Stimulated activated naive CD8-positive, alpha-beta T cell treated with anti-CD3 and anti-CD28 coated beads, Interleukin-15, Interleukin-2, amounts not matched to agents 100 ng/mL and 50 ng/mL, for 24 hours (primary cell): ENCODE measurements around the gene CRYGS.
"Not testable (repeated sequence)": the region's sequence is repeated elsewhere in the genome, so short reads cannot be mapped to it uniquely, and the experiment has no call there.

Experiments used
- H3K27ac Mint-ChIP-seq: one replicate; pipeline ENCODE4 v1.8.0; 2021; ENCODE audit warnings: mild to moderate bottlenecking, mixed read lengths
- H3K27me3 Mint-ChIP-seq: one replicate; pipeline ENCODE4 v1.8.0; 2021; ENCODE audit warnings: mixed read lengths
- H3K36me3 Mint-ChIP-seq: one replicate; pipeline ENCODE4 v1.8.0; 2021; ENCODE audit warnings: low read depth, mixed read lengths
- H3K4me1 Mint-ChIP-seq: one replicate; pipeline ENCODE4 v1.8.0; 2021; ENCODE audit warnings: low read depth, mixed read lengths
- H3K4me3 Mint-ChIP-seq: one replicate; pipeline ENCODE4 v1.8.0; 2021; ENCODE audit warnings: mild to moderate bottlenecking, mixed read lengths
- H3K9me3 Mint-ChIP-seq: one replicate; pipeline ENCODE4 v1.8.0; 2021; ENCODE audit warnings: mixed read lengths

The CRYGS gene

DNA sequence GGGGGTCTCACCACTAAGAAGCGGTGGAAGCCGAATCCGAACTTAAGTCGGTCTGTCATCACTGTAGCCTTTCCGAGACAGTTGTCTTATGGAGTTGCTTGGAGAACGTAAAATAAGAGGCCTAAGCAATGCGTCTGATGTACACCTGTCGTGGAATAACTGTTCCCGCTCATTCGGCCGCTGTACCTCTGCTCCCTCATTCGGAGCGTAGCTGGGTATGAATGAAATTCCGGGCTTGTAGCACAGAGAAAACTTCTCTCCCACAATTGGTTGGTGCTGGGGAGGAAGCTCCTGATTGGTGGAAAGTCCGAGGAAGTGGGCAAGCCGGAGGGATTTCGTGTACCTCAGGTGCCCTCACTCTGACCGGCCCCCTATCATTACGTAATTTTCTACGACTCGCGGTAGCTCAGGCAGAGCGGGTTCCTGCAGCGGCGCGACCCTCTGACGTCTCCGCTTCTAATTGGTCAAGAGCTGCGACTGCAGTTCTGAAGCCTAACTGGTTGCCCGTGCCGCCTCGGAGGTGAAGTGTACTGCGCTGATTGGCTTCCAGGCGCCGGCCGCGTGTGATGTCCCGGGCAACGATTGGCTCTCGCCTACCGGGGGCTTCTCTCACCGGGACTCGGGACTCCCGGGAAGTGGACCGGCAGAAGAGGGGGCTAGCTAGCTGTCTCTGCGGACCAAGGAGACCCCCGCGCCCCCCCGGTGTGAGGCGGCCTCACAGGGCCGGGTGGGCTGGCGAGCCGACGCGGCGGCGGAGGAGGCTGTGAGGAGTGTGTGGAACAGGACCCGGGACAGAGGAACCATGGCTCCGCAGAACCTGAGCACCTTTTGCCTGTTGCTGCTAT, 26.1 kb upstream of the CRYGS start, which contains the start of gene DNAJB11:
TSS of gene DNAJB11 (plus strand) at position 625 of the 845 bp plus-strand sequence. CDS start at position 803, 178 bp downstream.
- peaks cover 72% of the 10 kb centered on the region for H3K4me1 Mint-ChIP-seq
- no peaks in the 10 kb centered on the region for H3K9me3 Mint-ChIP-seq
- H3K27ac Mint-ChIP-seq, result peak within 1 kb of the TSS; percentile 94
- H3K36me3 Mint-ChIP-seq, result peaks cover 36% of the 10 kb centered on the region
- peak within 1 kb of the TSS; percentile 99 for H3K4me3 Mint-ChIP-seq
- no peaks in the 10 kb centered on the region for H3K27me3 Mint-ChIP-seq

DNA sequence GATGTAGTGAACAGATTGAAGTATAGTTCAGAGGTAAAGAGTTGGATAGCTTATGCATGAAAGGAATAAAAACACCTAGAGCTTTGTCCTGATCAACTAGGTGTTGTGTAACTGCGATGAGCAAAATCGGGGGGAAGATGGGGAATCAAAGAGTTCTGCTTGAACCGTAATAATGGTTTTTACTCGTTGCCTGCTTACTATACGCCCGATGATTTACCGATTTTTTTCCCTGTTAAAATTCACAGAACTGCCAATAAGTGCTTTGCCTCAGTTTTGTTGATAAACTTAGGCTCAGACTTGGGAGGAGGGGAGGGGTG, 25.6 kb upstream of the CRYGS start:
- Mint-ChIP-seq H3K36me3 (peaks cover 33% of the 10 kb centered on the region), H3K9me3 (no peaks in the 10 kb centered on the region), H3K27ac (peak overlapping the region; percentile 94), H3K4me1 (peaks cover 71% of the 10 kb centered on the region), H3K27me3 (no peaks in the 10 kb centered on the region), H3K4me3 (peak overlapping the region; percentile 99)

DNA sequence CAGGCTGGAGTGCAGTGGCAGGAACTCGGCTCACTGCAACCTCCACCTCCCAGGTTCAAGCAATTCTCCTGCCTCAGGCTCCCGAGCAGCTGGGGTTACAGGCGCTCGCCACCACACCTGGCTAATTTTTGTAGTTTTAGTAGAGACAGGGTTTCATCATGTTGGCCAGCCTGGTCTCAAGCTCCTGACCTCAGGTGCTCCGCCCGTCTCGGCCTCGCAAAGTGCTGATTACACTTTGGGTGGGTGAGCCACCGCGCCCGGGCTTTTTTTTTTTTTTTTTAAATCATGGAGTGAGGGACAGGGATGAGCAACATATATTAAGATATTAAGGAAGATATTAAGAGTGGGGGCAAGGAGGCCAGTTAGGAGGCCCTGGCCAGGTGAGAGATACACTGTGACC, 25.2 kb upstream of the CRYGS start:
- Mint-ChIP-seq H3K27ac (peak overlapping the region; percentile 94), H3K36me3 (peaks cover 34% of the 10 kb centered on the region), H3K4me3 (peak overlapping the region; percentile 99), H3K4me1 (peaks cover 71% of the 10 kb centered on the region)
- not testable (repeated sequence) for H3K9me3 Mint-ChIP-seq, H3K27me3 Mint-ChIP-seq

DNA sequence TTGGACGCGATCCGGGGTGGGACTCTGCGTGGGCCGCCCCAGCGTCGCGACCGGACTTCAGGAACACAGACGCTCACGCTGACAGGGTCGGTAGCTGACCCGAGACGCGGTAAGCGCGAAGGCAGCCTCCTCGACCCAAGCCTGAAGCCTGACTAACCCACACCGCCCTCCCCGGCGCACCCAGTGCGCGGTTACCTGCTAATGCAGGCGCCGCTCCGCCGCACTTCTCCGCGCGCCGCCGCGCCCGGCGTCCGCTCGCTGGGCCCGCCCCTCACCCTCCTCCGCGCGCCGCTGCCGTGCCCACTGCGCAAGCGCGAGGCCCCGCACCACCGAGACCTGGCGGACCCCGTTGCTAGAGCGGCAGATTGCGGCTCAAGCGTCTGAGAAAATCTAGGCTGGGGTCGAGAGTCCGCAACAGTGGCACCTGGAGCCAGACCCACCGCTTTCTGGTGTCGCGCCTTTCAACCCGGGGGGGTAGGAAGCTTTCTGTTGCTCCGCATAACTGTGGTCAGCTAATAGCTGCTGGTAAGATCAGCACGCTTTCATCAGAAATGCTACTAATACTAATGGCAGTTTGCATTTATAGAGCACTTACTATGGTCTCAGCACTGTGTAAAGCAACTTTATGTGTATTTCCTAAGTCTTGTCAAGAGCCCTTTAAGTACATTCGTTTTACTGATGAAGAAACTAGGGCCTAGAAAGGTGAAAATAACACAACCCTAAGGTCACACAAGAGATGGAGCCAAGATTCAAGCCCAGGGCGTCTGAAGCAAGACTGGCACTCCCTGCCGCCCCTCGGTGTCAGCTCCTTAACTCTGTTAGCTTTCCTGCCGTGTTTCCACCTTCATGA, 23.1 kb upstream of the CRYGS start, which contains the start of gene TBCCD1:
TSS of gene TBCCD1 (minus strand) at position 268 of the 850 bp plus-strand sequence. CDS start 3,010 bp downstream, outside the sequence.
- H3K4me1 Mint-ChIP-seq, result peaks cover 69% of the 10 kb centered on the region
- H3K36me3 Mint-ChIP-seq, result peaks cover 34% of the 10 kb centered on the region
- no peaks in the 10 kb centered on the region for H3K27me3 Mint-ChIP-seq
- no peaks in the 10 kb centered on the region for H3K9me3 Mint-ChIP-seq
- H3K27ac Mint-ChIP-seq, result peak within 1 kb of the TSS; percentile 88
- peak within 1 kb of the TSS; percentile 99 for H3K4me3 Mint-ChIP-seq

DNA sequence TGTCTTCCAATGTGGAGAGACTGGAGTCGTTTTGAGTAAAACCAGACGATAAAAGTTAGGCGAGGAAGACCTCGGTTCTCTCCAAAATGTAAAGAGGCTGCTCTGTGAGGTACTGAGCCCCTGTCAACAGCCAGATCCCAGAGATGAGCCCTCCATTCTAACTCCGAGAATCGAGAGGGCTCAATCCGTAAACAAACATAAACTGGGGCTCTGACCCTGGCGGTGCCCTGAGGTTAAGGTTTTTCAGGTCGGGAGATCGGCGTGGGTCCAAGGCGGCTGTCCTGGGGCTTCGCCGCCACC, 22.5 kb upstream of the CRYGS start:
- Mint-ChIP-seq H3K27me3 (no peaks in the 10 kb centered on the region), H3K36me3 (peaks cover 36% of the 10 kb centered on the region), H3K4me1 (peaks cover 70% of the 10 kb centered on the region), H3K9me3 (no peaks in the 10 kb centered on the region), H3K27ac (peak overlapping the region; percentile 88), H3K4me3 (peak overlapping the region; percentile 99)

DNA sequence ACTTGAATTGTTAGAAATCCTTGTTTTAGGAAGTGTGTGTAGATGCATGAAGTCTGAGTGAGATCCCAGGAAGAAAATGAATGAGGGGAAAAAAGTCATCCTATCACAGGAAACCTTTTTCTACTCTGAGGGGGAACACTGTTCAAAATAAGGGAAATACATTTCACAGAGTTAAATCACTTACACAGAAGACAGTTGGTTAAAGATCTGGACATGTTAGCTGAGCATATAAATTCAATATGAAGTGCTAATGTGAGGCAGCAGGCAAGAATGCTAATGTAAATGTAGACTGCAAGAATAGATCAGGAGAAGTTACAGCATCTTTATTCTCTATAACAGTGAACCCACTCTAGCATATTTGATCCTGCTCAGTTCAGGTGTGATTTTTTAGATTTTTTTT, 20.4 kb upstream of the CRYGS start:
- Mint-ChIP-seq H3K4me1 (peaks cover 74% of the 10 kb centered on the region), H3K4me3 (no peak overlapping the region), H3K36me3 (peaks cover 42% of the 10 kb centered on the region), H3K27me3 (no peaks in the 10 kb centered on the region), H3K9me3 (no peaks in the 10 kb centered on the region), H3K27ac (no peak overlapping the region)

DNA sequence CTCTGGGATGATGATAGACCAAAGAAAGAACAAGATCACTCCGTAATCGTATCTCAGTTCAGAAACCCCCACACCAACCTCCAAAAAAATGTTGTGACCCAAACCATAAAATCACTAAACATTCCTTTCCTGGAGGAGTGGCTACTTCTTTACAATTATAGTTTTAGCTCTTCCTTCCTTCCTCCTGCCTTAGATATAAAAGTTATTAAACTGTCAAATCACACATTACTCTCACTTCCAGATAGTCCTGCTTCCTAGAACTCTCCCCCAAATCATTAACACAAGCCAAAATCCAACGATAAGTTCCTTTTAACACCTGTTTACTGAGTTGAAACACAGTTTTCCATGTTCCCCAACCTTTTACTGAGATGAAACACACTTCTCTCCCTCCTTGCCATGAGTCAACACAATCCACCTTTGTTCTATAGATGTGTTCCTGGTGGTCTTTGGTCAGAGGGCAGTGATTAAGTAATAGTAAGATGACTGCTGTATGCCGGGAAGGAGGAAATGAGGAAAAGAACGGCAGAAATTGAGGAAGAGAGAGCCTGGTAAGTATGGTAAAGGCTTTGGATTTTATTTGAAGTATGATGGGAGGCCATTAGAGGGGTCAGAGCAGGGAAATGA, 8.3 kb upstream of the CRYGS start:
- no peaks in the 10 kb centered on the region for H3K4me1 Mint-ChIP-seq
- no peaks in the 10 kb centered on the region for H3K27me3 Mint-ChIP-seq
- H3K27ac Mint-ChIP-seq, result no peak overlapping the region
- no peaks in the 10 kb centered on the region for H3K9me3 Mint-ChIP-seq
- H3K36me3 Mint-ChIP-seq, result peaks cover 69% of the 10 kb centered on the region
- no peak overlapping the region for H3K4me3 Mint-ChIP-seq

DNA sequence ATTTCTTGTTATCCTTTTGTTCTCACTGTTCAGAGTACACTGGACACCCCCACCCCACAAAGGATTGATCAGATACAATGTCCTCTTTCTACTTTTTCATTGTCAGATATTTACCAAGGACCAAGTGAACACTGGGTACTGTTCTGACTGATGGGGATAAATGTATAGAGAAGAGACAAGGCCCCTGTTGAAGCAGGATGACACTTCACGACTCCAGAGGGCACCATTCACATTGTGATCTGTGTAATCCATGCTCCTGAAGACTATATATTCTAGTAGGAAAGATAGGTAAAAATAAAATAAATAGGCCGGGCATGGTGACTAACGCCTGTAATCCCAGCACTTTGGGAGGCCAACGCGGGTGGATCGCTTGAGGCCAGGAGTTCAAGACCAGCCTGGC, 7.2 kb upstream of the CRYGS start:
- no peak overlapping the region for H3K4me3 Mint-ChIP-seq
- no peaks in the 10 kb centered on the region for H3K9me3 Mint-ChIP-seq
- peaks cover 64% of the 10 kb centered on the region for H3K36me3 Mint-ChIP-seq
- H3K27me3 Mint-ChIP-seq, result no peaks in the 10 kb centered on the region
- H3K4me1 Mint-ChIP-seq, result no peaks in the 10 kb centered on the region
- no peak overlapping the region for H3K27ac Mint-ChIP-seq

DNA sequence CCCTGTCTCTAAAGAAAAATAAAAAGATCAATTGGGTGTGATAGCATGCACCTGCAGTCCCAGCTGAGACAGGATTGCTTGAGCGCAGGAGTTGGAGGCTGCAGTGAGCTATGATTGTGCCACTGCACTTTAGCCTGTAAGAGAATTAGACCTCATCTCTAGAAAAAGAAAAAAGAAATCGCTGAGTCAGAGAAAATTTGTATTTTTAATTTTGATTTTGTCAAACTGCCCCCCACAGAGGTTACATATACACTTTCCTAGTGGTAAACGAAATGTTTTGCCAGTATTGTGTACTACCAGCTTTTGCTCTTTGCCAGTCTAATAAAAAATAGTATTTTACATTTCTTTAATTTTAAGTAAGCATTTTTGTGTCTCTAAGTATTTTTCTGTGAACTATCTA, 5.3 kb upstream of the CRYGS start:
- H3K36me3 Mint-ChIP-seq, result peaks cover 55% of the 10 kb centered on the region
- H3K9me3 Mint-ChIP-seq, result no peaks in the 10 kb centered on the region
- no peak overlapping the region for H3K27ac Mint-ChIP-seq

DNA sequence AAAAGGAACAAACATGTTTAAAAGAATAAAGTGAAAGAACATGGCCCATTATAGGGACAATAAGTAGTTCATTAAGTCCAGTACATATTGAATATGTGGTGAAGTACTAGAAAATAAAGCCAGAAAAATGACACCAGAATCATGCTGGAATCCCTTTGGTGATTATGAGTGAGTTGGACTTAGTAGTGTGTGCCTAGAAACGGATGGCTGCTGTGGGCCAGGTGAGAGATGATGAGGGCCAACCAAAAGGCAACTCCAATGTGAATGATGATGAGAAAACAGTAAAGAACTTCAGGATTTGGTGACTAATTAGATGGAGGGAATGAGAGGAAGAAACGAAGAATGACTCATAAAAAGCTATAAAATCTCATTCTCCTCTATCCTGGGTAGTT, 3.3 kb downstream of the CRYGS start:
- H3K27ac Mint-ChIP-seq, result peak overlapping the region; percentile 63
- H3K4me1 Mint-ChIP-seq, result peaks cover 58% of the 10 kb centered on the region
- H3K4me3 Mint-ChIP-seq, result no peak overlapping the region
- H3K27me3 Mint-ChIP-seq, result no peaks in the 10 kb centered on the region
- peaks cover 18% of the 10 kb centered on the region for H3K36me3 Mint-ChIP-seq
- no peaks in the 10 kb centered on the region for H3K9me3 Mint-ChIP-seq

More for the DNA sequence above, 5.3 kb upstream of the CRYGS start:
- Mint-ChIP-seq H3K4me1 (no peaks in the 10 kb centered on the region), H3K4me3 (no peak overlapping the region), H3K27me3 (no peaks in the 10 kb centered on the region)

DNA sequence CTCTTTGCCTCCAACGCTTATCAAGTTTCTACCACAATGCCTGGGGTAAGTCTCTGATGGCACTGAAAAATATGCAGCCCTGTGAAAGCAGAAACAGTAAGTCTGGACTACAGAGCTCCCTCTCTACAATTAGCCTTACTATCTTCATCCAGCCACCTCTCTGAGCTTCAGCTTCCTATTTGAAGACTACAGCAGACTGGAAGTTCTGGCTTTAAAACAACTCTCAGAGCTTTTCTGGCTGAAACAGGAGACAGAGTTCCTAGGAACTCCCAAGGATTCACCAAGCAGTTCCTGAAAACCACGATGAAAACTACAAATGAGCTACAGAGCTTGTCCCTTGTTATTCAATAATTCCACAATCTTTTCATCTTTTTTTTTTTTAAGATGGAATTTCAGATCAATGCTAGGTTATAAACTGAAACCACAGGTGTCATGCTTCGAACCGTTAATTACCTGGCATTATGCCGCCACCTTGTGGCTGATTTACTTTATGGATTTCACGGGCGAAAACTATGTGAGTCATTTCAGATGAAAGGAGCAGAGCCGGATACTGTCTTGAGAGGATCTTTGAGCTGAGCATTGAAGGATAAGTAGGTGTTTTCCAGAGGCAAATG, 3.9 kb downstream of the CRYGS start:
- Mint-ChIP-seq H3K4me1 (peaks cover 63% of the 10 kb centered on the region), H3K27me3 (no peaks in the 10 kb centered on the region), H3K4me3 (no peak overlapping the region), H3K27ac (peak overlapping the region; percentile 63), H3K9me3 (no peaks in the 10 kb centered on the region), H3K36me3 (peaks cover 18% of the 10 kb centered on the region)

DNA sequence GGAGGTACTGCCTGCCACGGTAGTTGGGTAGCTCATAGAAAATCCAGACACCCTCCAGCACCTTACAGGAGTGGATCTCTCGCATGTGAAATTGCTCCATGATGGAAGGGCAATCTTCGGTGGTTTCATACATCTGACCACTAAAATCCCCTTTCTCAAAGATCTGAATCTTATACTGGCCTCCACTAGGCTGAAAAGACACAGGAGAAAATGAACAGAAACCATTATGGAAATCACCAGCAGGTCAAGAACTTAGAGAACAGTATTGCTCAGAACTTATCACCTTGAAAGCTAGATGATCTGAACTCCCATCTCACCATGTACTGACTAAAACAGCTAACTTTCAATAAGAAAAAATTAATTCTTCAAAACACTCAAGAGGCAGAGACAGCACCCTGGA, 5.4 kb downstream of the CRYGS start:
- H3K4me3 Mint-ChIP-seq, result no peak overlapping the region
- H3K4me1 Mint-ChIP-seq, result peaks cover 78% of the 10 kb centered on the region
- peak overlapping the region; percentile 96 for H3K27ac Mint-ChIP-seq
- no peaks in the 10 kb centered on the region for H3K9me3 Mint-ChIP-seq
- peaks cover 9% of the 10 kb centered on the region for H3K36me3 Mint-ChIP-seq
- H3K27me3 Mint-ChIP-seq, result no peaks in the 10 kb centered on the region

DNA sequence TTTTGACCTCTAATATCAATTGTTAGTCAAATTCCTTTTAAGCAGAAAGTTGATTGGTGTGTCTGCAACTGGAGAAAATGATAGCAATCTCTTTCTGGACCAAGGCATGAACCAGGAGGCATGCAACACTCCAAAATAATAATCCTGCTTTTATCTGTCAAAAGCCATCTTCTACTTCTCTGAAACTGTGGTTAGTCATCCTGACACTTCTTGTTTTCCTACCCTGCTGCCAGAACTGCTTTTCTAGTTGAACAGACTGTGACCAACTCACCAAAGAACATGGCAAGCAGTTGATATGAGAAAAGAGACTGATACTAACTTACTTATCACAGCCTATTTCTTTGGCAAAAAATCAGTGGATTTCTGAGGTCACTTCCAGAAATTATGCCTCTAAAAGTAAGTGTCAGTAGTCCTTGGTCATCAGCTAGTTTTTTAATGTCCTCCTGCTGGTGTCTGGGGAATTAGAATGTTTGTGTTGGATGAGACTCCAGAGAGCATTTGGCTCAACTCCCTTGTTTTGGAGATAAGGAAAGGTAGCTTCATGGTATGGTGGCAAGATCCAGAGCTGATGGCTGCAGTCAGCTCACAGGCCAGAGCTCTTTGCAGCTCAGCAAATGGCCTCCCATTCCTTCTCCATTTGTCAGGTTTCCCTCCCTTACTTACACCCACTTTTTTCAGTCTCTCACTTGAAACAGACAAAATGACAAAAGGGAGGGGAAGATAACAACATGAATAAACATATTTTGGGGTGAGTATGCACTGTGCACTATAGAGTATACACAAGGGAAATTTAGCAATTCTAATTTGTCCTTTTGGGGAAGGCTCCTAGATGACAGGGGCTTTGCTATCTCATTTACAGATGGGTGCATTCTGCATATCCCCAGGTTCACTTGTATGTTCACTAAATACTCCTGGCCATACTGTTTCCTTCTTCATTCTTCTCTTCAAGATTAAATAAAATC, 7.0 kb downstream of the CRYGS start:
- H3K4me3 Mint-ChIP-seq, result peak overlapping the region; percentile 24
- peaks cover 94% of the 10 kb centered on the region for H3K4me1 Mint-ChIP-seq
- no peaks in the 10 kb centered on the region for H3K9me3 Mint-ChIP-seq
- H3K36me3 Mint-ChIP-seq, result peaks cover 5% of the 10 kb centered on the region
- H3K27me3 Mint-ChIP-seq, result no peaks in the 10 kb centered on the region
- H3K27ac Mint-ChIP-seq, result peak overlapping the region; percentile 96
